ENCODE measurements around the gene IFNK.

The IFNK gene, protein sequence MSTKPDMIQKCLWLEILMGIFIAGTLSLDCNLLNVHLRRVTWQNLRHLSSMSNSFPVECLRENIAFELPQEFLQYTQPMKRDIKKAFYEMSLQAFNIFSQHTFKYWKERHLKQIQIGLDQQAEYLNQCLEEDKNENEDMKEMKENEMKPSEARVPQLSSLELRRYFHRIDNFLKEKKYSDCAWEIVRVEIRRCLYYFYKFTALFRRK

DNA sequence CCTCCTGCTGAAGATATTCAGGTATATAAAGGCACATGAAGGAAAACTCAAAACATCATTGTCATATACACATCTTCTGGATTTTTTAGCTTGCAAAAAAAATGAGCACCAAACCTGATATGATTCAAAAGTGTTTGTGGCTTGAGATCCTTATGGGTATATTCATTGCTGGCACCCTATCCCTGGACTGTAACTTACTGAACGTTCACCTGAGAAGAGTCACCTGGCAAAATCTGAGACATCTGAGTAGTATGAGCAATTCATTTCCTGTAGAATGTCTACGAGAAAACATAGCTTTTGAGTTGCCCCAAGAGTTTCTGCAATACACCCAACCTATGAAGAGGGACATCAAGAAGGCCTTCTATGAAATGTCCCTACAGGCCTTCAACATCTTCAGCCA is at the start of gene IFNK:
Gene IFNK, plus strand, starts transcription at position 55 of the 400 bp plus-strand sequence. Its CDS starts 47 bp downstream, at position 102.
- H3K9ac ChIP-seq (ENCODE audit: low read depth, low read length) = no peak within 1 kb of the TSS
- H3K27me3 ChIP-seq (ENCODE audit: insufficient read depth, low read length) = peaks cover 17% of the 10 kb centered on the region
- H3K36me3 ChIP-seq (ENCODE audit: insufficient read depth, low read depth, low read length) = no peaks in the 10 kb centered on the region
- no peak within 1 kb of the TSS for H3K27ac ChIP-seq (ENCODE audit: low read length)
- H3K4me1 ChIP-seq (ENCODE audit: insufficient read depth, low read length) = peaks cover 27% of the 10 kb centered on the region
- no peaks in the 10 kb centered on the region for H3K9me3 ChIP-seq (ENCODE audit: insufficient read depth, low read depth, low read length)
- H3K4me3 ChIP-seq (ENCODE audit: low read length) = no peak within 1 kb of the TSS

GRCh38 chr9:27474305-27474704 is 49.8 kb upstream of the IFNK start:
- H3K9me3 ChIP-seq (ENCODE audit: insufficient read depth, low read depth, low read length) = peaks cover 13% of the 10 kb centered on the region
- H3K4me1 ChIP-seq (ENCODE audit: insufficient read depth, low read length) = peaks cover 14% of the 10 kb centered on the region
- H3K9ac ChIP-seq (ENCODE audit: low read depth, low read length) = no peak overlapping the region
- H3K27me3 ChIP-seq (ENCODE audit: insufficient read depth, low read length) = no peaks in the 10 kb centered on the region
- H3K36me3 ChIP-seq (ENCODE audit: insufficient read depth, low read depth, low read length) = no peaks in the 10 kb centered on the region
- no peak overlapping the region for H3K27ac ChIP-seq (ENCODE audit: low read length)
- H3K4me3 ChIP-seq (ENCODE audit: low read length) = no peak overlapping the region

GRCh38 chr9:27475057-27475595 is 49.0 kb upstream of the IFNK start:
- Histone ChIP-seq H3K9me3 (ENCODE audit: insufficient read depth, low read depth, low read length) (peaks cover 20% of the 10 kb centered on the region), H3K27ac (ENCODE audit: low read length) (no peak overlapping the region), H3K4me1 (ENCODE audit: insufficient read depth, low read length) (peaks cover 14% of the 10 kb centered on the region), H3K36me3 (ENCODE audit: insufficient read depth, low read depth, low read length) (no peaks in the 10 kb centered on the region), H3K9ac (ENCODE audit: low read depth, low read length) (no peak overlapping the region), H3K27me3 (ENCODE audit: insufficient read depth, low read length) (no peaks in the 10 kb centered on the region), H3K4me3 (ENCODE audit: low read length) (no peak overlapping the region)

GRCh38 chr9:27476870-27477515 is 47.1 kb upstream of the IFNK start:
- Histone ChIP-seq H3K9me3 (ENCODE audit: insufficient read depth, low read depth, low read length) (peaks cover 20% of the 10 kb centered on the region), H3K4me1 (ENCODE audit: insufficient read depth, low read length) (peaks cover 5% of the 10 kb centered on the region), H3K9ac (ENCODE audit: low read depth, low read length) (no peak overlapping the region), H3K27ac (ENCODE audit: low read length) (no peak overlapping the region), H3K36me3 (ENCODE audit: insufficient read depth, low read depth, low read length) (no peaks in the 10 kb centered on the region), H3K27me3 (ENCODE audit: insufficient read depth, low read length) (no peaks in the 10 kb centered on the region), H3K4me3 (ENCODE audit: low read length) (no peak overlapping the region)

GRCh38 chr9:27478322-27478721 is 45.8 kb upstream of the IFNK start:
- peaks cover under 1% of the 10 kb centered on the region for H3K4me1 ChIP-seq (ENCODE audit: insufficient read depth, low read length)
- H3K9me3 ChIP-seq (ENCODE audit: insufficient read depth, low read depth, low read length) = peaks cover 20% of the 10 kb centered on the region
- no peaks in the 10 kb centered on the region for H3K27me3 ChIP-seq (ENCODE audit: insufficient read depth, low read length)
- H3K4me3 ChIP-seq (ENCODE audit: low read length) = no peak overlapping the region
- H3K36me3 ChIP-seq (ENCODE audit: insufficient read depth, low read depth, low read length) = no peaks in the 10 kb centered on the region
- H3K9ac ChIP-seq (ENCODE audit: low read depth, low read length) = no peak overlapping the region
- H3K27ac ChIP-seq (ENCODE audit: low read length) = no peak overlapping the region

GRCh38 chr9:27482709-27483108 is 41.4 kb upstream of the IFNK start:
- Histone ChIP-seq H3K9ac (ENCODE audit: low read depth, low read length) (no peak overlapping the region), H3K4me3 (ENCODE audit: low read length) (no peak overlapping the region), H3K27me3 (ENCODE audit: insufficient read depth, low read length) (no peaks in the 10 kb centered on the region), H3K27ac (ENCODE audit: low read length) (no peak overlapping the region), H3K9me3 (ENCODE audit: insufficient read depth, low read depth, low read length) (peaks cover 20% of the 10 kb centered on the region), H3K36me3 (ENCODE audit: insufficient read depth, low read depth, low read length) (no peaks in the 10 kb centered on the region), H3K4me1 (ENCODE audit: insufficient read depth, low read length) (peaks cover 6% of the 10 kb centered on the region; the same call in 1 of the 2 replicates)

- H3K4me1 ChIP-seq (ENCODE audit: insufficient read depth, low read length) = peaks cover 11% of the 10 kb centered on the region; the same call in 1 of the 2 replicates
- no peaks in the 10 kb centered on the region for H3K27me3 ChIP-seq (ENCODE audit: insufficient read depth, low read length)
- no peak overlapping the region for H3K27ac ChIP-seq (ENCODE audit: low read length)
- H3K9me3 ChIP-seq (ENCODE audit: insufficient read depth, low read depth, low read length) = peaks cover 14% of the 10 kb centered on the region
- H3K9ac ChIP-seq (ENCODE audit: low read depth, low read length) = no peak overlapping the region
- no peaks in the 10 kb centered on the region for H3K36me3 ChIP-seq (ENCODE audit: insufficient read depth, low read depth, low read length)
- no peak overlapping the region for H3K4me3 ChIP-seq (ENCODE audit: low read length)
Measured at GRCh38 chr9:27483576-27483975, 40.5 kb upstream of the IFNK start.

DNA sequence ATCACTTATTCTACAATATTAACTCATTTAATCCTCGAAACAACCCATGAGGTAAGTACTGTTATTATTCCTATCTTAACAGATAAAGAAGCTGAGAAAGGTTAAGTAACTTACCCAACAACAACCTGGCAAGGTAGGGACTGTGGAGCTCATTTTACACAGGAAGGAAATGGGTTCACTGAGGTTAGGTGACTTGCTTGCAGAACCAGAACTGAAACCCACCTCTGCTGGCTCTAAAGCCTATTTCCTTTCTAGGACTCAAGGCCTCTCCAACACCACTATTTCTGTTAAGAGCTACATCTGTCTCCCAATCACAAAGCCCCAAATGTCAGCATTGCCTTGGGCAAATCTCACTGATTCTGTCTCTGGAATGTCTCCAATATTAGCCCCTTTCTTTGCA is 38.9 kb upstream of the IFNK start:
- Histone ChIP-seq H3K27me3 (ENCODE audit: insufficient read depth, low read length) (no peaks in the 10 kb centered on the region), H3K4me3 (ENCODE audit: low read length) (no peak overlapping the region), H3K4me1 (ENCODE audit: insufficient read depth, low read length) (peaks cover 25% of the 10 kb centered on the region), H3K27ac (ENCODE audit: low read length) (no peak overlapping the region), H3K36me3 (ENCODE audit: insufficient read depth, low read depth, low read length) (no peaks in the 10 kb centered on the region), H3K9ac (ENCODE audit: low read depth, low read length) (no peak overlapping the region), H3K9me3 (ENCODE audit: insufficient read depth, low read depth, low read length) (no peaks in the 10 kb centered on the region)

- H3K36me3 ChIP-seq (ENCODE audit: insufficient read depth, low read depth, low read length) = no peaks in the 10 kb centered on the region
- H3K9me3 ChIP-seq (ENCODE audit: insufficient read depth, low read depth, low read length) = no peaks in the 10 kb centered on the region
- peak overlapping the region; percentile 4 for H3K27ac ChIP-seq (ENCODE audit: low read length)
- no peak overlapping the region for H3K4me3 ChIP-seq (ENCODE audit: low read length)
- no peaks in the 10 kb centered on the region for H3K27me3 ChIP-seq (ENCODE audit: insufficient read depth, low read length)
- peaks cover 30% of the 10 kb centered on the region for H3K4me1 ChIP-seq (ENCODE audit: insufficient read depth, low read length)
- H3K9ac ChIP-seq (ENCODE audit: low read depth, low read length) = peak overlapping the region; percentile 22; the same call in 1 of the 2 replicates
Measured at GRCh38 chr9:27487128-27487640, 36.9 kb upstream of the IFNK start.

DNA sequence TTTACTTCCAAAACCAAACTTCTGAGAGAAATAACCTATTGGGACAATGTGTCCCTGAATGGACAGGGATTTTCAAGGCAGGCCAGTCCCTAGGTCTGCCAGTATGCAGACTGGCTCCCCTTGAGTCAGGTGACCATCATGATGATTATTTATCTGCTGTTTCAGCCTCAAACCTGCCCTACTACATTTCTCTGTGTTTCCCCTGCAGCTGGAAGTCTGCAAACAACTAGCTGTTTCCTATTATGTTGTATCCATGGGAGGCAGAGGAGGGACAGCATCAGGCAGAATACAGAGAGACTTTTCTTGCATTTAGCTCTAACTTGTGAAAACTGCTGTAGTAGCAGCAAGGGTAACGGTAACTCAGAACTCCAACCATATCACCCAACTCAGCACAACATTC is 36.2 kb upstream of the IFNK start:
- Histone ChIP-seq H3K36me3 (ENCODE audit: insufficient read depth, low read depth, low read length) (no peaks in the 10 kb centered on the region), H3K27me3 (ENCODE audit: insufficient read depth, low read length) (no peaks in the 10 kb centered on the region), H3K4me1 (ENCODE audit: insufficient read depth, low read length) (peaks cover 30% of the 10 kb centered on the region), H3K27ac (ENCODE audit: low read length) (peak overlapping the region; percentile 4), H3K9me3 (ENCODE audit: insufficient read depth, low read depth, low read length) (no peaks in the 10 kb centered on the region), H3K9ac (ENCODE audit: low read depth, low read length) (peak overlapping the region; percentile 22; the same call in 1 of the 2 replicates), H3K4me3 (ENCODE audit: low read length) (no peak overlapping the region)

- no peaks in the 10 kb centered on the region for H3K27me3 ChIP-seq (ENCODE audit: insufficient read depth, low read length)
- H3K9ac ChIP-seq (ENCODE audit: low read depth, low read length) = peak overlapping the region; percentile 26; the same call in 1 of the 2 replicates
- peak overlapping the region; percentile 38; the same call in 1 of the 2 replicates for H3K4me3 ChIP-seq (ENCODE audit: low read length)
- no peaks in the 10 kb centered on the region for H3K9me3 ChIP-seq (ENCODE audit: insufficient read depth, low read depth, low read length)
- no peak overlapping the region for H3K27ac ChIP-seq (ENCODE audit: low read length)
- H3K4me1 ChIP-seq (ENCODE audit: insufficient read depth, low read length) = peaks cover 30% of the 10 kb centered on the region
- H3K36me3 ChIP-seq (ENCODE audit: insufficient read depth, low read depth, low read length) = no peaks in the 10 kb centered on the region
Measured at GRCh38 chr9:27489087-27489876, 34.8 kb upstream of the IFNK start.
